ENCODE results near the gene KMT5C.

The KMT5C gene

DNA sequence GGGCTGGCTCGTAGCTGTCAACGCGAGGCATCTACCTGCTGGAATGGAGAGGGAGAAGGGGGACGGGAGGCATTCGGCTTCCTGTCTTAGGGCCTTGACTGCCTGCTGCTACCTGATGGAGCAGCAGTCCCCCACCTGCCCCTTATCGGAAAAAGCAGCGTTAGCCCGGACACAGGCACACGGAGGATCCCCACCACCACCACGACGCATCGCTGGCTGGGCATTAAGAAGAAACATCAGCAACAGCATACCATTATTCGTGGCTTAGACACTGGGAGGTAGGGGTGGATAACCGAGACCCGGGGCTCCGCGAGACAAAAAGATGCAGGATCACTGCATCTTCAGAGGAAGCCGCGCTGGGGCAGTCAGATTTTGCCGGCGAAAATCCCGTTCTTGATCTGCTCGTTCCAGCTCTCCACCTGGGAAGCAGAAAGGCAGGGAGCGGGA lies 13.7 kb downstream of the KMT5C start:
- Histone ChIP-seq H3K9ac (ENCODE audit: low read length in 5 of 5) (no peak overlapping the region), H3K36me3 (ENCODE audit: control insufficient read depth in 5 of 5, insufficient read depth in 5 of 5, low read length in 5 of 5) (peaks cover 0 to 3% (median 0%) of the 10 kb centered on the region in 5 donors), H3K4me3 (ENCODE audit: low read depth in 1 of 5, low read length in 5 of 5) (peak overlapping the region in 4 of 5 donors; percentile 2 to 57 (median 42)), H3K9me3 (ENCODE audit: control insufficient read depth in 5 of 5, low read length in 5 of 5) (no peaks in the 10 kb centered on the region), H3K27me3 (ENCODE audit: control insufficient read depth in 5 of 5, insufficient read depth in 4 of 5, low read length in 5 of 5) (peaks cover 26 to 51% (median 42%) of the 10 kb centered on the region in 5 donors), H3K4me1 (ENCODE audit: control insufficient read depth in 5 of 5, insufficient read depth in 5 of 5, low read length in 5 of 5) (peaks cover 0 to 10% (median 9%) of the 10 kb centered on the region in 5 donors), H3K27ac (ENCODE audit: low read depth, low read length) (no peak overlapping the region)

DNA sequence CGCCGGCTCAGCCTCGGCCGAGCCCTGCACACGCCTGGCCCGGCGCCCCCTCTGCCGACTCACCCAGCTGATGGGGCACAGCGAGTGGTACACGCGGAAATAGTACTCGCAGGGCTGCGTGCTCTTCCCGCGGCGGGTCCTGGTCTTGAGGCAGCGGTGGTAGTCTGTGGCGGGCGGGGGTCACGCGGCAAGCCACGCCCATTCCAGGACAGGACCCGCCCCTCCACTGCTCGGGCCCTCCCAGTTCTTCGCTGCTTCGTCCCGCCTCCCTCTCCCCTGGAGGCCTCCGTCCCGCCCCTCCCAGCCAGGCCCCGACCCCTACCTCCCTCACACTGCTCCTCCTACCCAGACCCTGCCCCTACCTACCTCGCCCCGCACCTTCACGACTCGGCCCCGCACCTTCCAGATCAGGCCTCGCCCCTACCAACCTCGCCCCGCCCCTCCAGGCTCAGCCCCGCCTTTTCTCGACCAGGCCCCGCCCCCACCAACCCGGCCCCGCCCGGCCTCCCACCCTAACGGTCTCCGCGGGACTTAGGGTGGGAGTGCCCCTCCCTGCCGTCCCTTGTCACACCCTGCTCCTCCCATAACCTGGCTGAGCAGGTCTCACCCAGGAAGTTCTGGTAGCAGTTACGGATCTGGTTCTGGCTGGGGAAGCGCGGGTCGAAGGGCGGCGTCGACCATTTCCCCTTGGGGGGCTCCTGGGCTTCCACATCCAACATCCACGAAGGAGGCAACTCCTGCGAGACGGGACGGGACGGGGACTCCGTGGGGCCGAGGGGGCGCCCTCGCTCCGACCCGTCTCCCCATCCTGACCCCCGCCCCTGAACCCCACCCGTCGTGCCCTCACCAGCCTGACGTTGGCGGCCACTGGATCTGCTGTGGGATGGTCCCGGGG lies 14.4 kb downstream of the KMT5C start:
- no peaks in the 10 kb centered on the region for H3K36me3 ChIP-seq (ENCODE audit: control insufficient read depth in 5 of 5, insufficient read depth in 5 of 5, low read length in 5 of 5)
- H3K27me3 ChIP-seq (ENCODE audit: control insufficient read depth in 5 of 5, insufficient read depth in 4 of 5, low read length in 5 of 5) = peaks cover 26 to 51% (median 42%) of the 10 kb centered on the region in 5 donors
- H3K4me1 ChIP-seq (ENCODE audit: control insufficient read depth in 5 of 5, insufficient read depth in 5 of 5, low read length in 5 of 5) = peaks cover 0 to 10% (median 9%) of the 10 kb centered on the region in 5 donors
- H3K9ac ChIP-seq (ENCODE audit: low read length in 5 of 5) = no peak overlapping the region
- no peaks in the 10 kb centered on the region for H3K9me3 ChIP-seq (ENCODE audit: control insufficient read depth in 5 of 5, low read length in 5 of 5)
- H3K4me3 ChIP-seq (ENCODE audit: low read depth in 1 of 5, low read length in 5 of 5) = peak overlapping the region in 4 of 5 donors; percentile 2 to 57 (median 42)
- H3K27ac ChIP-seq (ENCODE audit: low read depth, low read length) = no peak overlapping the region

DNA sequence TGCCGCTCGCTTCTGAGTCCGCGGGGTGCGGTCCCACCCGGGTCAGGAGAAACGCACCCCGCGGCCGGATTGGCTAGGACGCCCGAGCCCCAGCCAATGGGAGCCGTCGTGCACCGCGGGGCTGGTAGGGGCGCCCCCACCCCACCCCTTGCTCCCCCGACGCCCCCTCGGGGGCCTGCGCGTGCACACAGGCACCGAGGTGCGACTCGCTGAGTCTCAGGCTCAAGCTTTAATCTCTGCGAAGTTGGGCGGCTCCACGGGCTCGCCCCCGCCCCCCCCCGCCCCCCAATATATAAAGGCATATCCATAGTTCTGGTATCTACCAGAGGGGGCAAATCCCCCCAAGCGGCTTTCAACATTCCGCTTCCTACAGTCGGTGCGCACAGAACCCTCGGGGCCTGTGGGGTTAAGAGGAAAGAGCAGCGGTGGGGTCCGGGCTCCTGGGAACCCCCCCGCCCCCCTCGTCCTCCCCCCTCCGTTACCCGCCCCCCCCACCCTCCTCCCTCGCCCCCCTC lies 15.1 kb downstream of the KMT5C start, which contains the start of gene COX6B2:
Gene COX6B2 (minus strand): TSS at position 22 of the 515 bp plus-strand sequence. CDS start 198 bp downstream, outside the sequence.
- peaks cover 26 to 51% (median 42%) of the 10 kb centered on the region in 5 donors for H3K27me3 ChIP-seq (ENCODE audit: control insufficient read depth in 5 of 5, insufficient read depth in 4 of 5, low read length in 5 of 5)
- no peaks in the 10 kb centered on the region for H3K36me3 ChIP-seq (ENCODE audit: control insufficient read depth in 5 of 5, insufficient read depth in 5 of 5, low read length in 5 of 5)
- peak within 1 kb of the TSS in 4 of 5 donors; percentile 2 to 57 (median 42) for H3K4me3 ChIP-seq (ENCODE audit: low read depth in 1 of 5, low read length in 5 of 5)

DNA sequence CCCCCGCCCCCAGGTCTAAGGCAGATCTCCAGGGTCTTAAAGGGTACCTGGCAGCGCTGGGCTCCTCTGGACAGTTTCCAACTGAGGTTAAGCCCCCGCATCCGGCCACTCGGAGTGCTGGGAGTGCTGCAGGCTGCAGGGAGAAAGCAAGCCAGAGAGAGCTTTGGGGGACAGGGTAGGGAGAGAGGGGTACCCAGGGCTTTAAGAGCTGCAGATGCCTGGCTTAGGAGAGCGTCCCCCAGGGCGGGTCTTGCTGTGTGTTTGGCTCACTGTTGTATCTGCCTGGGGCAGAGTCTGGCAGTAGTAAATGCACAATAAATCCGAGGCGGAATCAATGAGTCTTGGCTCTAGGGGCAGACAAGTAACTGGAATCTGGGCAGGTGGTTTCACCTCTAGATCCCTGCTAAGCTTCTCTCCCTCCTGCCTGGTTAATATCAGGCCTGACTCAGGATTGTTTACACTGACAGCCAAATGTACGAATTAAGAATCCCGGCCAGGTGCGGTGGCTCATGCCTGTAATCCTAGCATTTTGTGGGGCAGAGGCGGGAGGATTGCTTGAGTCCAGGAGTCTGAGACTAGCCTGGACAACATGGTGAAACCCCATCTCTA lies 15.6 kb downstream of the KMT5C start:
- Histone ChIP-seq H3K36me3 (ENCODE audit: control insufficient read depth in 5 of 5, insufficient read depth in 5 of 5, low read length in 5 of 5) (no peaks in the 10 kb centered on the region), H3K4me1 (ENCODE audit: control insufficient read depth in 5 of 5, insufficient read depth in 5 of 5, low read length in 5 of 5) (peaks cover 0 to 10% (median 9%) of the 10 kb centered on the region in 5 donors), H3K27me3 (ENCODE audit: control insufficient read depth in 5 of 5, insufficient read depth in 4 of 5, low read length in 5 of 5) (peaks cover 26 to 48% (median 40%) of the 10 kb centered on the region in 5 donors), H3K9ac (ENCODE audit: low read length in 5 of 5) (no peak overlapping the region), H3K27ac (ENCODE audit: low read depth, low read length) (no peak overlapping the region), H3K4me3 (ENCODE audit: low read depth in 1 of 5, low read length in 5 of 5) (no peak overlapping the region), H3K9me3 (ENCODE audit: control insufficient read depth in 5 of 5, low read length in 5 of 5) (no peaks in the 10 kb centered on the region)

More for the DNA sequence above, 15.1 kb downstream of the KMT5C start, which contains the start of gene COX6B2:
- Histone ChIP-seq H3K9ac (ENCODE audit: low read length in 5 of 5) (no peak within 1 kb of the TSS), H3K27ac (ENCODE audit: low read depth, low read length) (no peak within 1 kb of the TSS), H3K9me3 (ENCODE audit: control insufficient read depth in 5 of 5, low read length in 5 of 5) (no peaks in the 10 kb centered on the region), H3K4me1 (ENCODE audit: control insufficient read depth in 5 of 5, insufficient read depth in 5 of 5, low read length in 5 of 5) (peaks cover 0 to 10% (median 9%) of the 10 kb centered on the region in 5 donors)

DNA sequence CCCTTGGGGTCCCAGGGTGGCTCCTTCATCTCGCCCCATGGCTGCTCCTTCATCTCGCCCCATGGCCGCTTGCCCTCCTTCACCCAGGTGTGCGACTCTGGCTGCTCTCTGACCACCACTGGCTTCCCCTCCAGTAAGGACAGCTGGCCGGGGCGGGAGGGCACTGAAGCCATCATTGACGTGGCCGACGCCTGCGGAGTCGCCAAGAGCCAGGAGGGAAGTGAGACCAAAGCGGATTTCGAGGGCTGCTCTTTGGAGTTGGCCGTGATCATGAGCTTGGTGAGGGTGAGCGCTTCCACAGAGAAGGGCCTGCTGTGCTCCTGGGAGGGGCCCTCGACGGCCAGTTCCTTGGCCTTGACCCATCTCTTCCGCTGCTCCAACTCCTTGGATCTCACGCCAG lies 18.8 kb downstream of the KMT5C start:
- Histone ChIP-seq H3K27me3 (ENCODE audit: control insufficient read depth in 5 of 5, insufficient read depth in 4 of 5, low read length in 5 of 5) (peaks cover 4 to 23% (median 16%) of the 10 kb centered on the region in 5 donors), H3K9ac (ENCODE audit: low read length in 5 of 5) (no peak overlapping the region), H3K9me3 (ENCODE audit: control insufficient read depth in 5 of 5, low read length in 5 of 5) (no peaks in the 10 kb centered on the region), H3K27ac (ENCODE audit: low read depth, low read length) (no peak overlapping the region), H3K4me1 (ENCODE audit: control insufficient read depth in 5 of 5, insufficient read depth in 5 of 5, low read length in 5 of 5) (peaks cover 0 to 5% (median 4%) of the 10 kb centered on the region in 5 donors), H3K4me3 (ENCODE audit: low read depth in 1 of 5, low read length in 5 of 5) (no peak overlapping the region), H3K36me3 (ENCODE audit: control insufficient read depth in 5 of 5, insufficient read depth in 5 of 5, low read length in 5 of 5) (no peaks in the 10 kb centered on the region)

DNA sequence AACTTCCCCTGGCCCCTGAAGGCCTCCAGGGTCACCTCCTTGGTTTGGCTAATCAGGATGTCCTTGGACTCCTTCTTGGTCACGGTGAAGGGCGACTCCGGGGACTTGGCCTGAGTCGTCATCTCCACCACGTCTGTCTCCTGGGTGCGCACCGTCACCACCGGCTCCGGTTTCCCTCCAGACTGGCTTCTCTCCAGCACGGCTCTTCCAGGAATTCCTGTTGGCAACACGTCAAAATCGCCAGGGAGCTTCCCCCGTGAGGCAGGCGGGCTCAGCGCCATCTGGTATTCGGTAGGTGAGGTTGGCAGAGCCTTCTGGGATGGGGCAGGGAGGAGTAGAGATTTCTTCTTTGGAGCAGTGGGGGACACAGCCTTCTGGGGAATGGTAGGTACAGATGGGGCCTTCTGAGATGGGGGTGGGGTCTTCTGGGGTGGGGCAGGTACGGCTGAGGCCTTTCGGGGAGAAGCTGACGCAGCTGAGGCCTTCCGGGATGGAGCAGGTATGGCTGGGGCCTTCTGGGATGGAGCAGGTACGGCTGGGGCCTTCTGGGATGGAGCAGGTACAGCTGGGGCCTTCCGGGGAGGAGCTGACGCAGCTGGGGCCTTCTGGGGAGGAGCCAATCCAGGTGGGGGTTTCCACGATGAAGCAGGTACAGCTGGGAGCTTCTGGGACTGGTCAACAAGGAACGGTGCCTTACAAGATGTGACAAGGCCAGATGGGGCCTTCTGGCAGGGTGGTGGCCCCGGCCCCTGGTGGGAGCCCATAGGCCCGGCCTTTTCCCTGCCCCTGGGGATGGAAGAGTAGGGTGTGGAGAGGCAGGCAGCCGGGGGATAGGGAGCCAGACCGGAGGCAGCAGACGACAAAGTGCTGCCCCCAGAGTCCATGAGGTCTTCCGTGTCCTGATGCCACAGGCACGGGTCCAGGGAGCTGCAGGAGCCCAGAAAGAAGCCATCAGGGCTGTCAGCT lies 19.6 kb downstream of the KMT5C start:
- H3K4me1 ChIP-seq (ENCODE audit: control insufficient read depth in 5 of 5, insufficient read depth in 5 of 5, low read length in 5 of 5) = no peaks in the 10 kb centered on the region
- H3K27ac ChIP-seq (ENCODE audit: low read depth, low read length) = no peak overlapping the region
- H3K27me3 ChIP-seq (ENCODE audit: control insufficient read depth in 5 of 5, insufficient read depth in 4 of 5, low read length in 5 of 5) = peaks cover 0 to 16% (median 13%) of the 10 kb centered on the region in 5 donors
- no peak overlapping the region for H3K4me3 ChIP-seq (ENCODE audit: low read depth in 1 of 5, low read length in 5 of 5)
- H3K36me3 ChIP-seq (ENCODE audit: control insufficient read depth in 5 of 5, insufficient read depth in 5 of 5, low read length in 5 of 5) = no peaks in the 10 kb centered on the region
- no peak overlapping the region for H3K9ac ChIP-seq (ENCODE audit: low read length in 5 of 5)
- H3K9me3 ChIP-seq (ENCODE audit: control insufficient read depth in 5 of 5, low read length in 5 of 5) = no peaks in the 10 kb centered on the region

DNA sequence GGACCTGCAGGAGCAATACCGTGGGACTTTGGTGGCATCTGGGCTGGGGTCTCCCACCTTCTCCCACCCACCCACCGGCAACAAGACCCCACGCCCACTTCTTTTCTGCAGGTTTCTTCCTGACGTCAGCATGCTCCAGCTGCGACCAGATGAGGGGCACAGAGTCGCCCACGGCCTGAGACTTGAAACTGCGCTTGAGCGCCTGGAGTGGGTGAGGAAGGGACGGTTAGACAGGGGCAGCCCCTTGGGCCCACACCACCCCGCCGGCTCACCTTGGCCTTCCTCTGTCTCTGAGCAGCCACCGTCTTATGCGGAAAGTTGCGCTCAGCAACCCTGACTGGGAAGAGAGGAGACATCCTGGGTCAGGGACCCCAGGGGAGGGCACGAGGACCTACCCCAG lies 21.2 kb downstream of the KMT5C start:
- H3K9me3 ChIP-seq (ENCODE audit: control insufficient read depth in 5 of 5, low read length in 5 of 5) = no peaks in the 10 kb centered on the region
- no peak overlapping the region for H3K4me3 ChIP-seq (ENCODE audit: low read depth in 1 of 5, low read length in 5 of 5)
- no peak overlapping the region for H3K9ac ChIP-seq (ENCODE audit: low read length in 5 of 5)
- H3K27ac ChIP-seq (ENCODE audit: low read depth, low read length) = no peak overlapping the region
- peaks cover 0 to 11% (median 6%) of the 10 kb centered on the region in 5 donors for H3K27me3 ChIP-seq (ENCODE audit: control insufficient read depth in 5 of 5, insufficient read depth in 4 of 5, low read length in 5 of 5)
- no peaks in the 10 kb centered on the region for H3K36me3 ChIP-seq (ENCODE audit: control insufficient read depth in 5 of 5, insufficient read depth in 5 of 5, low read length in 5 of 5)
- H3K4me1 ChIP-seq (ENCODE audit: control insufficient read depth in 5 of 5, insufficient read depth in 5 of 5, low read length in 5 of 5) = no peaks in the 10 kb centered on the region

DNA sequence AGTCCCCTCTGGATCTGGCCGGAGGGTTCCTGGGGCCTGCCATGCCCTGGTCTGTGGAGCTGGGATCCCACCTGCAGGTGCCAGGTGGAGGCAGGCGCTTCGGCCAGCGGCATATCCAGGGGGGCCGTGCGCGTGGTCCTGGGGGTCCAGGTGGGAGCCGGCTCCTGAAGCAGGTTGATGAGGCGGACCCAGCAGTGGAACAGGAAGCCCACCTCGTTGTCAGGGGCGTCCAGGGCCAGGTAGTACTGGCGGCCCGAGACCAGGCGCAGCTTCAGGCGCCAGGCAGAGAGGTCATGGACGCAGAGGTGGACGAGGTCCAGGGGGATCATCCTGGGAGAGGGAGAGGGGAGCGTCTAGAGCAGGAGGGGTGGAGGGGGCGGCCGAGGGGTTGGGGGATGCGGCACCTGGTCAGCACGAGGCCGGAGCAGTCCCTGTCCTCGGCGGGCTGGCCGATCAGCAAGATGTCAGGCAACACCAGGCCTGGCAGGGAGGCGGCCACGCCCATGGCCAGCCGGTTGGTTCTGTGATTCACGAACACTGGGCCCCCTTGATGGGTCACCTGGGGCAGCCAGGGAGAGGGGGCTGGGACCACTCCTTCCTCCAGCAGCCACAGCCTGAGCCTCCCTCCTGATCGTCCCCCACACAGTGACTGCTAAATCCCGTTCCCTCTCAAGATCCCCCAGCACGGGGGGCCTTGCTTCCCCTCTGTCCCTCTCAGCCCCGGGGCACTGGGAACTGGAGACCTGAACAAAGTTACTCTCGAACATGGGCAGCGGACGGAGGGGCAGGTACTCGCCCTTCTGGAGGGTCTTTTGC lies 22.7 kb downstream of the KMT5C start:
- Histone ChIP-seq H3K4me3 (ENCODE audit: low read depth in 1 of 5, low read length in 5 of 5) (no peak overlapping the region), H3K9ac (ENCODE audit: low read length in 5 of 5) (no peak overlapping the region), H3K9me3 (ENCODE audit: control insufficient read depth in 5 of 5, low read length in 5 of 5) (no peaks in the 10 kb centered on the region), H3K27ac (ENCODE audit: low read depth, low read length) (no peak overlapping the region), H3K4me1 (ENCODE audit: control insufficient read depth in 5 of 5, insufficient read depth in 5 of 5, low read length in 5 of 5) (no peaks in the 10 kb centered on the region), H3K36me3 (ENCODE audit: control insufficient read depth in 5 of 5, insufficient read depth in 5 of 5, low read length in 5 of 5) (no peaks in the 10 kb centered on the region), H3K27me3 (ENCODE audit: control insufficient read depth in 5 of 5, insufficient read depth in 4 of 5, low read length in 5 of 5) (peaks cover 0 to 9% (median 1%) of the 10 kb centered on the region in 5 donors)

Data from subcutaneous abdominal adipose tissue (tissue), 5 donors.